GM12801 (cell line): ENCODE measurements around the gene CFAP97D2.

Experiments used
- CTCF ChIP-seq: IDR thresholded peaks from one replicate; pipeline ENCODE4 v1.5.1; 2011; ENCODE audit warnings: control low read depth; ENCODE audit not compliant: insufficient read length; ENCODE audit errors: extremely low read depth

Gene CFAP97D2

DNA sequence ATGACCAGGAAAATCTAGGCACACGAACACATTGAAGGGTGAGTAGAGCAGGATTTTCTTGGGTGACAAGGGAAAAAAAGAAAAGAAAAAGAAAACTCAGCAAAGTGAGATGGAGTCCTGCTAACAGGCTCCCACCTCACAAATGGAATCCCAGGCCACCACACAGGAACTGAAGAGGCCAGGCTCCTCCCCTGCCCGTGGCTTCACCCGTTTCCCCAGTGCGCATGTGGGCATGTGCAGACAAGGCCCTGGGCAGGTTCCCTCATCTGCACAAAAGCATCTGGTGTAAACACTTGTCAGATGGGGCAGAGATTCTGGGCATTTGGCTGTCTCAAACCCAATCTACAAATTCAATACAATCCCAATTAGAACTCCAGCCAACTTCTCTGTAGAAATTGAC, 24.5 kb downstream of the CFAP97D2 start:
- TF ChIP-seq CTCF: no peak

DNA sequence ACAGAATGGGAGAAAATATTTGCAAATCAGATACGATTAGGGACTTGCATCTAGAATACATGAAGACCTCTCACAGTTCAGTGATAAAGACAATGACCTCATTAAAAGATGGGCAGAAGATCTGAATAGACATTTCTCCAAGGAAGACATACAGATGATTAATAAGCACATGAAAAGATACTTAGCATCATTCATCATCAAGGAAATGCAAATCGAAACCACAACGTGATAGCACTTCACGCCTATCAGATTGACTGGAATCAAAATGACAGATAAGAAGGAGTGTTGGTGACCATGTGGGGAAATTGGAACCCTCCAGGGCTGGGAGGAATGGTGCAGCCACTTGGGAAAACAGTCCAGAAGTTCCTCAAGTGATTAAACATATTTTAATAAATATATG, 25.8 kb downstream of the CFAP97D2 start:
- TF ChIP-seq CTCF: no peak

DNA sequence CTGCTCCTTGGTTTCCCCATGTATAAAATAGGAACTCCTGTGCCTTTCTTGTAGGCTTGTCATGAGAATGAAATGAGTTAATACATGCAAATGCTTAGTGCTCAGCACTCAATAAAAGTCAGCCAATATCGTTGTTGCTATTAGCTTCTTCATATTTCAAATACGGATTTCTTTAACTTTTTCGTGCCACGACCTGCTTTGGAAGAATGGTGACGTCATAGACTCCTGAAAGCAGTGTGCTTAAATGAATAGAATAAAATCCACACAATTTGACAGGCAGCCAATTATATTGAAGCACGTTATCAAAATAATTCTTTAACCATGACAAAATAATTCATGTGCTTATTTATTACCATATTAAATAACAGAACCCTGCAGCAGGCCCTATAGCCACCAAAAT, 29.1 kb downstream of the CFAP97D2 start:
- TF ChIP-seq CTCF: no peak

DNA sequence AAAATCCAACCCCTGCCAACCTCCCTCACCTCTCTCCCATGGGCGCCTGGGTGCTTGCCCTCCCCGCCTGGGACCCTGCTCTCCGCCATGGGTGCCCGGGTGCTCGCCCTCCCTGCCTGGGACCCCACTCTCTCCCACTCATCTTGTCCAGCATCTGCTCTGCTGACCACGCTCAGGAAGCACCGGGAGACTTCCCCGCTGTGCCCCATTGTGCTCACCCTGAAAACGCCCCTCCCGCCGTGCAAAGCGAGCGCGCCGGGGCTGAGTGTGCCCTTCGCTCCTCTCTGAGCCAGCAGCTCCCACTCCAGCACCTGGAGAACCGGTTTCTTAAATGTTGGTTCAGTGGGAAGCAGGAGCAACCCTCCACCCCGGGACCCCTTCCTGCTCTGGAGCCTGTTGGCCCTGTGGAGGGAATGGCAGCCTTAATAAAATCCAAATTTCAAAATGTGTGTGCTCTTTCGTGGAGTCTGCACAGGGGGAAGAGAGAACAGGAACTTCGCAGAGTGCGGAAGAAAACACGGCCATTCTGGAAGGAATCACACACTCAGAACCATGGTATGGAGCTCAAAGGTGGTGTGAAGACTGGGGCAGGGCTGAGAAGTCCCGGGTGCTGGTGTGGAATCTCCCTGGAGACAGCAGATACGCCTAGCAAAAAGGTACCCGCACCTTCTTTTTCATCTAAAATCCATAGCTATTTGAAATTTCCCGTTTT, 32.5 kb downstream of the CFAP97D2 start:
- no peak for TF ChIP-seq CTCF

GRCh38 chr13:114212158-114212495, 33.1 kb downstream of the CFAP97D2 start:
- TF ChIP-seq CTCF: no peak

DNA sequence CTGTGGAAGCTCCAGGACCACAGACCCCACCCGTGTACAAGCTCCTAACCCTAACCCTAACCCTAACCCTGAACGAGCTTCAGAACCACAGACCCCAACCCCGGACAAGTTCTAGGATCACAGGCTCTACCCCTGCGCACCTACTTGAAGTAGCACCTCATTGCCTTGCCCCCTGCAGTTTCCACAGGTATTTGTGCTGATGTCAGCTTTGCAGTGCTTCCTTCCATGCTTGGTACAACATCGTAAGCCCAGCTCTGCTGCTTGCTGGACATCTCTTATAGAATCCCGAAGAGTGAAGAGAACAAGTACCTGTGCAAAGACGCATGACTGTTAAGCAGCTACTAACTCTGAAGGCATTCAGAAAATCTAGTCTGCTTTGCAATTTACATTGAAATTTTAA, 34.9 kb downstream of the CFAP97D2 start:
- no peak for TF ChIP-seq CTCF

DNA sequence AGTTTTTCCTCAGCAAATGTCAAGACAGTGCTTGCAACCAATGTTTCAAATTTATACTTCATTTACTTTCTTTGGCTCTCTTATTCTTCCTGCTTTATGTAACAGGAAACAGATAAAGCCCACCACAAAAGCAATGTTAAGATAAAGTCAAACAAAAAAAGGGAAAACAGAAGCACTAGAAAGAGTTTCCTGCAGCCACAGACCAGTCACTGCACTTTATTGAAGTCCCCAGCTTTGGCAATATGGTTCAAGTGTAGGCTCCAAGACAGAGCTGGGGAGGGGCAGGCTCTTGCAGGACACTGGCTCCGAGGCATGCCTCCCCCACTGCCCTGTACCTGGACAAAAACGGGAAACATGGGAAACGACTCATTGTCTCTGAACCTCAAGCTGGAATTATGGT, 40.3 kb downstream of the CFAP97D2 start:
- no peak for TF ChIP-seq CTCF
